Liver (tissue), 9 donors: Measurements from ENCODE around the gene MYOZ2. TPM values are rescaled to one million over a fixed set of nuclear protein-coding genes. Genes with fewer than 3 reads are reported as not detected.

Experiments used
- DNase-seq: peaks from one replicate; pipeline ENCODE4 v3.0.0-alpha.2; 2017; ENCODE audit warnings: low spot score
- H3K27ac ChIP-seq, 2 donors: one replicate each; pipeline ENCODE4 v1.7.0; 2013; ENCODE audit warnings: inconsistent platforms in 2 of 2, low read length in 2 of 2, control low read depth in 1 of 2, low read depth in 1 of 2, mild to moderate bottlenecking in 1 of 2
- H3K27me3 ChIP-seq, 4 donors: one replicate each; pipeline versions ENCODE4 v1.6.1 to v1.7.0; 2013; ENCODE audit warnings: low read length in 3 of 4, inconsistent platforms in 1 of 4, mild to moderate bottlenecking in 1 of 4, moderate library complexity in 1 of 4; ENCODE audit not compliant: control insufficient read depth in 4 of 4, insufficient read depth in 4 of 4
- H3K36me3 ChIP-seq, 4 donors: one replicate each; pipeline versions ENCODE4 v1.6.1 to v1.7.0; 2013; ENCODE audit warnings: low read length in 3 of 4, mild to moderate bottlenecking in 3 of 4, low read depth in 1 of 4, moderate library complexity in 1 of 4; ENCODE audit not compliant: control insufficient read depth in 4 of 4, insufficient read depth in 3 of 4
- H3K4me1 ChIP-seq, 4 donors: one replicate each; pipeline versions ENCODE4 v1.6.1 to v1.7.0; 2013; ENCODE audit warnings: low read length in 3 of 4, mild to moderate bottlenecking in 3 of 4, moderate library complexity in 1 of 4; ENCODE audit not compliant: control insufficient read depth in 4 of 4, insufficient read depth in 4 of 4
- H3K4me3 ChIP-seq, 3 donors: one replicate each; pipeline versions ENCODE4 v1.6.1 to v1.7.0; 2013; ENCODE audit warnings: low read length in 3 of 3, control low read depth in 1 of 3, low read depth in 1 of 3, mild to moderate bottlenecking in 1 of 3
- H3K9ac ChIP-seq, 2 donors: one replicate each; pipeline ENCODE4 v1.7.0; 2013; ENCODE audit warnings: low read length in 2 of 2, mild to moderate bottlenecking in 2 of 2, moderate library complexity in 2 of 2, control low read depth in 1 of 2, low read depth in 1 of 2
- H3K9me3 ChIP-seq, 4 donors: one replicate each; pipeline versions ENCODE4 v1.6.1 to v1.7.0; 2013; ENCODE audit warnings: low read length in 3 of 4; ENCODE audit not compliant: control insufficient read depth in 4 of 4
- ATF3 ChIP-seq: IDR thresholded peaks from 2 replicates; pipeline ENCODE4 v1.6.1; 2016; ENCODE audit warnings: antibody characterized with exemption
- EGR1 ChIP-seq, 2 donors: IDR thresholded peaks; 2 replicates each; pipeline ENCODE4 v1.6.1; 2016 to 2018; ENCODE audit warnings: antibody characterized with exemption in 2 of 2, low read depth in 2 of 2
- FOXA1 ChIP-seq: IDR thresholded peaks from 2 replicates; pipeline ENCODE4 v1.6.1; 2016; ENCODE audit warnings: antibody characterized with exemption
- FOXA2 ChIP-seq: IDR thresholded peaks from 2 replicates; pipeline ENCODE4 v1.6.1; 2016; ENCODE audit warnings: antibody characterized with exemption
- GABPA ChIP-seq, 2 donors: IDR thresholded peaks in 1 of 2; conservative IDR thresholded peaks in 1 of 2; 2 replicates each; pipeline ENCODE4 v1.6.1; 2016; ENCODE audit warnings: antibody characterized with exemption in 2 of 2, mild to moderate bottlenecking in 1 of 2, moderate library complexity in 1 of 2
- HNF4A ChIP-seq, 2 donors: conservative IDR thresholded peaks; 2 replicates each; pipeline ENCODE4 v1.6.1; 2016; ENCODE audit warnings: antibody characterized with exemption in 2 of 2, mild to moderate bottlenecking in 2 of 2
- HNF4G ChIP-seq: IDR thresholded peaks from 2 replicates; pipeline ENCODE4 v1.6.1; 2016; ENCODE audit warnings: antibody characterized with exemption
- JUND ChIP-seq, 2 donors: IDR thresholded peaks; 2 replicates each; pipeline ENCODE4 v1.6.1; 2016; ENCODE audit warnings: antibody characterized with exemption in 2 of 2
- MAX ChIP-seq: IDR thresholded peaks from 2 replicates; pipeline ENCODE4 v1.6.1; 2016; ENCODE audit warnings: antibody characterized with exemption
- NR2F2 ChIP-seq: IDR thresholded peaks from 2 replicates; pipeline ENCODE4 v1.6.1; 2016; ENCODE audit warnings: antibody characterized with exemption
- RAD21 ChIP-seq, 2 donors: IDR thresholded peaks; 2 replicates each; pipeline ENCODE4 v1.6.1; 2016; ENCODE audit warnings: antibody characterized with exemption in 2 of 2, mild to moderate bottlenecking in 2 of 2
- REST ChIP-seq: IDR thresholded peaks from 2 replicates; pipeline ENCODE4 v1.6.1; 2016; ENCODE audit warnings: antibody characterized with exemption, mild to moderate bottlenecking
- SP1 ChIP-seq: IDR thresholded peaks from 2 replicates; pipeline ENCODE4 v1.6.1; 2018; ENCODE audit warnings: antibody characterized with exemption, mild to moderate bottlenecking
- TAF1 ChIP-seq: conservative IDR thresholded peaks from 2 replicates; pipeline ENCODE4 v1.6.1; 2016; ENCODE audit warnings: antibody characterized with exemption, mild to moderate bottlenecking
- YY1 ChIP-seq: IDR thresholded peaks from 2 replicates; pipeline ENCODE4 v1.6.1; 2016; ENCODE audit warnings: antibody characterized with exemption, mild to moderate bottlenecking
- ZBTB33 ChIP-seq: IDR thresholded peaks from 2 replicates; pipeline ENCODE4 v1.6.1; 2016; ENCODE audit warnings: antibody characterized with exemption
- WGBS: extraction: QIAGEN DNeasy Blood & Tissue Kit; methylation state at CpG from one replicate; pipeline ENCODE4 v1.1.7; 2013; 5-methylcytosine and 5-hydroxymethylcytosine counted together
- polyA plus RNA-seq, 2 donors: library from polyadenylated mRNA; stranded (reverse) in 1 of 2; unstranded in 1 of 2; fragments of 200-250 nt in 1 of 2; fragments of >200 nt in 1 of 2; fragmentation: Nextera tagmentation in 1 of 2; extraction: Ambion mirVana in 1 of 2; gene quantifications; one replicate each; pipeline versions ENCODE4 v1.2.1 to v1.2.3, GENCODE V29; 2013 to 2015
- total RNA-seq, 2 donors: library from RNA; depleted of rRNA; stranded (reverse); fragments of >200 nt; gene quantifications; one replicate each; pipeline ENCODE4 v1.2.3, GENCODE V29; 2014
- donor health status: healthy.
- donor health status: healthy.
- donor health status: healthy.
- donor health status: healthy.
- donor health status: healthy.

The MYOZ2 gene
- total and polyA plus RNA-seq, 4 donors: 0.03 to 0.08 TPM; not detected in 2

- Histone ChIP-seq H3K27me3 (no peaks in the 10 kb centered on the region), H3K4me1 (no peaks in the 10 kb centered on the region), H3K9ac (no peak overlapping the region), H3K36me3 (no peaks in the 10 kb centered on the region), H3K4me3 (no peak overlapping the region), H3K27ac (no peak overlapping the region), H3K9me3 (no peaks in the 10 kb centered on the region)
- no peak for DNase-seq
- 56% methylated on average over 3 of the region's 3 CpGs for WGBS
- TF ChIP-seq HNF4G: no peak
- TF ChIP-seq HNF4A (conservative IDR thresholded peaks at IDR 0.05): no peak
- no peak for TF ChIP-seq GABPA (IDR thresholded peaks at IDR 0.05 in 1 of 2, conservative IDR thresholded peaks at IDR 0.05 in 1 of 2)
- no peak for TF ChIP-seq JUND (IDR thresholded peaks at IDR 0.05)
- TF ChIP-seq TAF1: no peak
- no peak for TF ChIP-seq SP1
- no peak for TF ChIP-seq MAX
- no peak for TF ChIP-seq NR2F2
- TF ChIP-seq ATF3: no peak
- no peak for TF ChIP-seq YY1
- no peak for TF ChIP-seq EGR1 (IDR thresholded peaks at IDR 0.05; ENCODE audit: low read depth in 2 of 2)
- no peak for TF ChIP-seq RAD21 (IDR thresholded peaks at IDR 0.05)
- TF ChIP-seq REST: no peak
- no peak for TF ChIP-seq FOXA1
- no peak for TF ChIP-seq FOXA2
- TF ChIP-seq ZBTB33: no peak
Measured at GRCh38 chr4:119116925-119117900, 18.4 kb upstream of the MYOZ2 start.

GRCh38 chr4:119118397-119118796 is 17.2 kb upstream of the MYOZ2 start:
- H3K27me3 ChIP-seq: no peaks in the 10 kb centered on the region
- H3K4me3 ChIP-seq: no peak overlapping the region
- H3K4me1 ChIP-seq: no peaks in the 10 kb centered on the region
- H3K9me3 ChIP-seq: no peaks in the 10 kb centered on the region
- DNase-seq: no peak
- no peak overlapping the region for H3K9ac ChIP-seq
- H3K36me3 ChIP-seq: no peaks in the 10 kb centered on the region
- H3K27ac ChIP-seq: no peak overlapping the region
- WGBS: 69% methylated on average over 2 of the region's 2 CpGs
- TF ChIP-seq EGR1 (IDR thresholded peaks at IDR 0.05; ENCODE audit: low read depth in 2 of 2): no peak
- TF ChIP-seq TAF1: no peak
- no peak for TF ChIP-seq HNF4G
- no peak for TF ChIP-seq MAX
- no peak for TF ChIP-seq RAD21 (IDR thresholded peaks at IDR 0.05)
- TF ChIP-seq HNF4A (conservative IDR thresholded peaks at IDR 0.05): no peak
- TF ChIP-seq REST: no peak
- TF ChIP-seq NR2F2: no peak
- no peak for TF ChIP-seq ZBTB33
- no peak for TF ChIP-seq ATF3
